Prostate gland (tissue), 2 donors: ENCODE results near the gene PNPT1.

Experiments
- POLR2A ChIP-seq: fragments of 450-650 bp; IDR thresholded peaks from one replicate; pipeline ENCODE4 v1.6.1; 2016; ENCODE audit warnings: antibody characterized with exemption, mild to moderate bottlenecking
- POLR2AphosphoS5 ChIP-seq: sonication (generic); formaldehyde crosslinking; IDR thresholded peaks from one replicate; pipeline ENCODE4 v1.6.1; 2017; ENCODE audit warnings: antibody characterized with exemption
- TF ChIP-seq, protein P1 (sequence below), 4 experiments: fragments of 200-600 bp in 2 of 4; fragments of 450-650 bp in 2 of 4; sonication (generic) in 2 of 4; IDR thresholded peaks; 1 replicate in 3 of 4; 2 replicates in 1 of 4; pipeline ENCODE4 v1.5.1; 2016 to 2019; ENCODE audit warnings: antibody characterized with exemption in 4 of 4, mild to moderate bottlenecking in 2 of 4, moderate library complexity in 2 of 4

DNA sequence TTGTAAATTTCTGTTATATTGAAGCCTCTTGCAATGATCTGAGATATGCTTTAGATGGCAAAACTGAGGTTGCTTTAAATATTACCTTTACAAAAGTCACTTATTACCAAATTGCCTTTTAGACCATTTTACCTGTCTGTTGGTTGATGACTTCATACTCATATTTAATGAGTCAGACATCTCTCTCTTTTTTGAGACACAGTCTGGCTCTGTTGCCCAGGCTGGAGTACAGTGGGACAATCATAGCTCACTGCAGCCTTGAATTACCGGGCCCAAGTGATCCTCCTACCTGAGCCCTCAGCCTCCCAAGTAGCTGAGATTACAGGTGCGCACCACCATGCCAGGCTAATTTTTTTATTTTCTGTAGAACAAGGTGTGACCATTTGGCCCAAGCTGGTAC, 64.7 kb downstream of the PNPT1 start:
- TF ChIP-seq, protein P1, sequence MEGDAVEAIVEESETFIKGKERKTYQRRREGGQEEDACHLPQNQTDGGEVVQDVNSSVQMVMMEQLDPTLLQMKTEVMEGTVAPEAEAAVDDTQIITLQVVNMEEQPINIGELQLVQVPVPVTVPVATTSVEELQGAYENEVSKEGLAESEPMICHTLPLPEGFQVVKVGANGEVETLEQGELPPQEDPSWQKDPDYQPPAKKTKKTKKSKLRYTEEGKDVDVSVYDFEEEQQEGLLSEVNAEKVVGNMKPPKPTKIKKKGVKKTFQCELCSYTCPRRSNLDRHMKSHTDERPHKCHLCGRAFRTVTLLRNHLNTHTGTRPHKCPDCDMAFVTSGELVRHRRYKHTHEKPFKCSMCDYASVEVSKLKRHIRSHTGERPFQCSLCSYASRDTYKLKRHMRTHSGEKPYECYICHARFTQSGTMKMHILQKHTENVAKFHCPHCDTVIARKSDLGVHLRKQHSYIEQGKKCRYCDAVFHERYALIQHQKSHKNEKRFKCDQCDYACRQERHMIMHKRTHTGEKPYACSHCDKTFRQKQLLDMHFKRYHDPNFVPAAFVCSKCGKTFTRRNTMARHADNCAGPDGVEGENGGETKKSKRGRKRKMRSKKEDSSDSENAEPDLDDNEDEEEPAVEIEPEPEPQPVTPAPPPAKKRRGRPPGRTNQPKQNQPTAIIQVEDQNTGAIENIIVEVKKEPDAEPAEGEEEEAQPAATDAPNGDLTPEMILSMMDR (IDR thresholded peaks at IDR 0.05), result no peak
- TF ChIP-seq POLR2A (no peak), POLR2AphosphoS5 (no peak)
